Activated effector memory CD4-positive, alpha-beta T cell treated with Interleukin-2 at 50 U/mL for 16 hours (primary cell): ENCODE data around the gene MRPL22.
"Not testable (repeated sequence)": the region's sequence is repeated elsewhere in the genome, so short reads cannot be mapped to it uniquely, and the experiment has no call there.

Source experiments
- DNase-seq: peaks from one replicate; pipeline ENCODE4 v3.0.0-alpha.2; 2020

Gene MRPL22

GRCh38 chr5:154940772-154941620 lies at the start of gene MRPL22:
Gene MRPL22 (plus strand): TSS chr5:154941073. CDS start chr5:154941111, 38 bp downstream.
- peak; percentile 90 for DNase-seq

- DNase-seq, result no peak
Observed at GRCh38 chr5:154892369-154892771, 48.5 kb upstream of the MRPL22 start.

DNA sequence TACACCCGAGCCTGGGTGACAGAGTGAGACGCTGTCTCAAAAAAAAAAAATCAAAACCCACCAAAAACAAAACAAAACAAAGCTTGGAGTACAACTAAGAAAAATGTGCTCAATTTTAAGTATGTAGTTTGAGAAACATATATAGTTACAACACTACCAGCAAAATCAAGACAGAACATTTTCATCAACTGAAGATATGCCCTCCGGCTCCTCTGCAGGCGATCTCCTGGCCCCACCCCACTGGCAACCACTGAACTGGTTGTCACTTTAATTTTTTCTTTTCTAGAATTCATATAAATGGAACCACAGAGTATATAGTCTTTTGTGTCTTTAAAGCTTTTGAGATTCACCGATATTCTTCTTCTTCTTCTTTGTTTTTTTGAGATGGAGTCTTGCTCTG lies 47.5 kb upstream of the MRPL22 start:
- DNase-seq, result no peak

GRCh38 chr5:154895606-154896561 lies 45.0 kb upstream of the MRPL22 start:
- no peak for DNase-seq

DNA sequence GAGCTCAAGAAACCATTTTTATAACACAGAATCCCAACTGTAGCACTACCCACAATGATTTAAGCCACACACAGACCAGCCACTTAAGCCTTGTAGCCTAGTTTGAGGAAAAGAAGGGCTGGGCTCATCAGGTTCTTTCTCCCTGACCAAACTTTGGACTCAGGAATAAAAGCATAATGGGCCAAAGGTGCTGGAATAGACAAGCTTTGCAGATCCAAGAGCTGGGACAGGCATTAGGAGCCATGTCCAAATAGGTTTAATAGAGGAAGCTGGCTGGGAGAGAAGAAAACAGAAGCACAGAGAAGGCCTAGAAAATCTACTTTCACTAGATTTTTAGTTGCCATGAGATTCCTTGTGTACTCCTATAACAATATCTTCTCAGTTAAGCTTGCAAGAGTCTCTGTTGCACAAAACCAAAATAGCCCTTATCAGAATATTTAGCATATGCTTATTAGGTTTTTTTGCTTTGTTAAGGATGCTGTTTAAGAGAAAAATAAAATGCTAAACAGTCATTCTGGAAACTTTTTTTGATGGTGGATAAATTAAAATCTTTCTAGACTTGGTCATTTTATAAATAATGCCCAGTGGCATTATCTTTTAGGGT lies 44.2 kb upstream of the MRPL22 start:
- DNase-seq, result no peak

DNA sequence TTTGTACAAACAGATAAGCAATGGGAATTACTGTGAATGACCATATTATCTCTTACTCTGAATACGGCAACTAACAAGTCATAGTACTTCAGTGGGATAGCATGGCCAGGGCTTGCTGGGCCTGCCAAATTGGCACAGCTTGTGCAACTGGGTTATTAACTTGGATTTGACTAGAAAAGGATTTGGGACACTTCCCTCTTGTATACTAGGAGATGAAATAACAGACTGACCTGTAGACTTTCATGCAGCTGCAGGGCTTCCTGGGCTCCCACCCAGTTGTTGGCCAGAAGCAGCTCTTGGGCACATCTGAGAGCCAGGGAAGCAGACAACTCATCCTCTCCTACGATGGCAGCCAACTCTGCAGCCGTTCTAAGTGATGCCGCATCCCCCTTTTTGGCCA lies 42.7 kb upstream of the MRPL22 start:
- DNase-seq, result no peak

DNA sequence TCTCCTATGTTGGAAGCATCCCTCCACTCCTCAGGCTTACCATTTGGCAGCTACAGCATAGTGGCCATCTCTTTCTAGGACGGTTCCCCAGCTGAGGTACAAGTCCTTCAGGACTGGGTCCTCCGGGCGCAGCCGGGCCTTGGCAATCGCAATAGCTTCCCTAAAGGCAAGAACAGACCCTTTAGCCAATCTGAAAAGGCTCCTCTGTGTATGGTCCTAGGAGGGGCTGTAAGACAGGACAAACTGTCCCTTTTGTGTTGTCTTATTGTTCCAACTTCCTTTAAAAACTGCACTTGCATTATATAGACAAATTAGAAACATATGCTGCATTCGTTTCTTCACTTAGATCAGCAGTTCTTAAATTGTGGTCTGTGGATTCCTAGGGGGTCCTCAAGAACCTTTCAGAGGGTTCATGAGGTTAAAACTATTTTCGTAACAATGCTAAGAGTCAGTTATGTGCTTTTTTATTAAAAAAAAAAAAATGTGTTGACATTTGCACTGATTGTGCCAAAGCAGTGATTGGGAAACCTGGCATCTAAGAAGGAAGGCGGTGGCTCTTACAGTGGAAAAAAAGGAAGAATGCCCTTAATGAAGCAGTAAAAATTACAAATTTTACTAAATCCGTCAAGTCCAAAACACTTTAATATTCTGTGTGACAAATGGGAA lies 41.6 kb upstream of the MRPL22 start:
- no peak for DNase-seq

DNA sequence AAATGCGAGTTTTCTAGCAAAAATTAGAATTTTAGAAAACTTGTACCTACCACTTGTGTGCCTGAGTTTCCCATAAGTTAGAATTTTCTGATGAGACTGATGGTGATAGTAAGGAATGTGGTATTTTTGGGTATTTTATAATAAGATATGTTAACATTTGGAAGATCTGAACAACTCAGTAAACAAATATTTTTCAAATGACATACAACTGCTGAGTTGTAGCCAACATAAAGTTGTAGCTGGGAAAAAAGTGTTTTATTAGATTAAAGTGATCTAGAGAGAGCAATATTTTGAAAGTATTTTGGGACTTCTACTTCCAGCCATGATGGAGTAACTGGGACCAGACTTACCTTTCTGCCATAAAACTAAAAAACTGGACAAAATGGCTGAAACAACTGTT lies 40.8 kb upstream of the MRPL22 start:
- DNase-seq, result no peak

GRCh38 chr5:154901276-154901675 lies 39.6 kb upstream of the MRPL22 start:
- no peak for DNase-seq

- no peak for DNase-seq
Observed at GRCh38 chr5:154901913-154902312, 39.0 kb upstream of the MRPL22 start.

GRCh38 chr5:154905601-154906000 lies 35.3 kb upstream of the MRPL22 start:
- DNase-seq, result not testable (repeated sequence)

DNA sequence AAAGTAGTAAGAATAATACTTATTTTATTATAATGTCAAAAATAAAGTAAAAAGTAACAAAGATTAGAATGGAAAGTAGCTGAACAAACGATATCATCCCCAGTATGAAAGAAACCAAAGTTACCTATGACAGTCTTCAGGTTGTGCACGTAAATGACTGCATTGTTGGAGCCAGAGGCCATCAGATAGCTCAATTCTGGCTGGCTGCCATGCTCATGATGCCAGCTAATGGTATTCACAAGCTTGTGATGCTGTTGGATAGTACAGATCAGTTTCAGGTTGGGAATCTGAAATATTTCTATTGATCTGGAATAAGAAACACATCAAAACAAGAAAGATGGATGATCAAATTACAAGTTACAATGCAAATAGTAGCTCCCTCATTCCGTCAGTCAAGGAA lies 24.0 kb upstream of the MRPL22 start:
- no peak for DNase-seq

DNA sequence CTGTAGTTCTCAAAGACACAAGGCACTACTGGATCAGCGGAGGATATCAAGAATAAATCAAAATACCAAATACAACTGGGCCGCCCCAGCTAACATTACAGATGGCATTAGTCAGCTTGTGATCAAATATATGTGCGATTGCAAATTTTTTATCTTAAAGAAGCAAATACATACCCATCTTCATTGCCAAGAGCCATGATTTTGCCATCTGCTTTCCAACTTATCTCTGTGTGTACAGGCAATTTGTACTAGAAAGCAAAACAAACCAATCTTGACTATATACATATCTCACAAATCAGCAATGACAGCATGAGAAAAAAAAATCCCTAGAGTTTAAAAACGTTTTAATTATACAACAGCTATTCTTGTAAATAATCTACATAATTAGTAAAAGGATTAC lies 23.1 kb upstream of the MRPL22 start:
- DNase-seq, result no peak

DNA sequence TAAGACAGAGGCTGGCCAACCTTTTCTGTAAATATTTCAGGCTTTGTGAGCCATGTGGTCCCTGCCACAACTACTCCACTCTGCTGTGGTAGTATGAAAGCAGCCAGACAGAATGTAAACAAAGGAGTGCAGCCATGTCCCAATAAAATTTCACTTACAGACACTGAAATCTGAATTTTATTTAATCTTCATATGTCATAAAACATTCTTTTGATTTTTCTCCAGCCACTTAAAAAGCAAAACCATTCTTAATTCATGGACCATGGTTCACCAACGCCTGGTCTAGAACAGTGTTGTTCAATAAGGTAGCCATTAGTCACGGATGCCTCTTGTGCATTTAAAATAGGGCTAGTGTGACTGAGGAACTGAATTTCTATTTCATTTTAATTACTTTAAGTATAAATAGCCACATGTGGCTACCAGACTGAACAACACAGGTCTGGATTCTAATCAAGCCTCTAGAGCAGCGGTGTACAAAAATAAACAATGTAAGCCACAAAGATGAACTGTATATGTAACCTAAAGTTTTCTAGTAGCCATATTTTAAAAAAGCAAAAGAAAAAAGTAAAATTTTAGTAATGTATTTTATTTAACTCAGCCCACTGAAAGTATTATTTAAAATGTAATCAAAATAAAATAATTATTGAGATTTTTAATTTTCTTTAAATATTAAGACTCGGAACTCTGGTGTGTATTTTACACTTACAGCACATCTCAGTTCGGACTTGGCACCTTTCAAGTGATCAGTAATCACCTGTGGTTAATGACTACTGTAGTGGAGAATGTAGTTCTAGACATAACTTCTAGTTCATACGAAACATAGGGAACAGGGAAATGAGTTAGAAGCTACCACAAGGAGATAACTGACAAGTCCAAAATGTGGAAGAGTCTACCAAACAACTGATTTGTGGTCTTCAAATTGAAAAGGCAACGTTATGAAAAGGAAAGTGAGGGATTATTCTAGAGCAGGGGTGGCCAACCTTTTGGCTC lies 17.1 kb upstream of the MRPL22 start:
- DNase-seq, result no peak

GRCh38 chr5:154933537-154933936 lies 7.3 kb upstream of the MRPL22 start:
- DNase-seq, result no peak

DNA sequence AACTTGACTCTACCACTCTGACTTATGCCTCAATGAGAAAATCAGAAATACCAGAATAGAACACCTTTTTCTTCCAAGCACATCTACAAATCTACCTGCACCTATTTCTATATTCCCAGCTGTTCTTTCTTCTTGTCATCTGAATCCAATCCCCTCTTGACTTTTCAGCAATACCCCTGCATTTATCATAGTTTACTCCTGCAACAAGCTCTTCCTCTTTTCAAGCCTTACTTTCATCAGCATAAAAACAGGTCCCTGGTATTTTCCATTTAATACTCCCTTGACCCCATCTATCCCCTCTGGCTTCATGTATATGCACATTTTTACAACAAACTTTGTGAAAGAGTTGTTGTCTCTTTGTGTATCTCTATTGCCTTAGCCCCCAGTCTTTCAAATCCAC lies 6.0 kb upstream of the MRPL22 start:
- DNase-seq, result no peak

DNA sequence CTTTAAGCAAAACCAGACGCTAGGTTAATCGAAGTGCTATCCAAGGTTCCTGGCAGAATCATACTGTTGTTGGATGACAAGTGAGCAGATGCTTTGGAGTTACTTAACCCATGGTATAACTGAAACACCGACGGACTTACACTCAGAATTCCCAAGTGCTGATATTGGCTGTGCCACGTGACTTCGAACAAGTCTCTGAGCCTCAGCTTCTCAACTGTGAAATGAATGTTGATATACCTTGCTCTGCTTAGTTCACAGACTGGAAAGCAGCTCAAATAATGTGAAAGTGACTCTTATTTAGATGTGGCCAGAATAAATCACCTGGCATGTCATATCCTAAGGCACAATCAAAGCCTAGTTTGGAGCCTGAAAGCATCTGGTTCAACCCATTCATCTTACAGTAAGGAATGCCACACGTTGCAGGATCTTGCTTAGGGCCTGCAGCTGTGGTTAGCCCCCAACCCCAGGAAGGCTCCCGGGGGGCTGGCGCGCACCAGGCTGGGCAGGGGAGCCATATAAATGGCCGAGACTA lies 3.6 kb upstream of the MRPL22 start:
- DNase-seq, result no peak

GRCh38 chr5:154937718-154938466 lies 3.0 kb upstream of the MRPL22 start, which contains the start of gene GEMIN5:
Gene GEMIN5 (minus strand): TSS chr5:154938211. CDS start chr5:154938133, 78 bp downstream.
- peak; percentile 77 for DNase-seq

- DNase-seq, result not testable (repeated sequence)
Observed at GRCh38 chr5:154939387-154939786, 1.5 kb upstream of the MRPL22 start.

GRCh38 chr5:154940375-154940771 lies 500 bp upstream of the MRPL22 start:
- DNase-seq, result no peak
